ENCODE data around the gene COL5A1.

COL5A1 gene

GRCh38 chr9:134880484-134881312 is 239.1 kb downstream of the COL5A1 start, which contains the start of gene FCN2:
FCN2 (plus strand) TSS chr9:134880810; CDS start chr9:134880822, 12 bp downstream.
- DNase-seq (ENCODE audit: low spot score) = no peak

- DNase-seq (ENCODE audit: low spot score) = no peak
Observed at GRCh38 chr9:134881313-134881670, 239.7 kb downstream of the COL5A1 start.

GRCh38 chr9:134882204-134882785 is 240.7 kb downstream of the COL5A1 start:
- no peak for DNase-seq (ENCODE audit: low spot score)

- DNase-seq (ENCODE audit: low spot score) = no peak
Observed at GRCh38 chr9:134883040-134883782, 241.6 kb downstream of the COL5A1 start.

GRCh38 chr9:134884492-134884891 is 242.9 kb downstream of the COL5A1 start:
- no peak for DNase-seq (ENCODE audit: low spot score)

- no peak for DNase-seq (ENCODE audit: low spot score)
Observed at GRCh38 chr9:134885001-134885678, 243.5 kb downstream of the COL5A1 start.

GRCh38 chr9:134885679-134886412 is 244.2 kb downstream of the COL5A1 start:
- no peak for DNase-seq (ENCODE audit: low spot score)

- DNase-seq (ENCODE audit: low spot score) = no peak
Observed at GRCh38 chr9:134886413-134886913, 244.9 kb downstream of the COL5A1 start.

GRCh38 chr9:134887219-134887618 is 245.6 kb downstream of the COL5A1 start:
- no peak for DNase-seq (ENCODE audit: low spot score)

GRCh38 chr9:134887686-134888602 is 246.3 kb downstream of the COL5A1 start:
- no peak for DNase-seq (ENCODE audit: low spot score)

- no peak for DNase-seq (ENCODE audit: low spot score)
Observed at GRCh38 chr9:134888603-134889190, 247.1 kb downstream of the COL5A1 start.

- no peak for DNase-seq (ENCODE audit: low spot score)
Observed at GRCh38 chr9:134889386-134890154, 248.0 kb downstream of the COL5A1 start.

GRCh38 chr9:134890155-134890495 is 248.5 kb downstream of the COL5A1 start:
- no peak for DNase-seq (ENCODE audit: low spot score)

- no peak for DNase-seq (ENCODE audit: low spot score)
Observed at GRCh38 chr9:134891053-134891452, 249.4 kb downstream of the COL5A1 start.

- no peak for DNase-seq (ENCODE audit: low spot score)
Observed at GRCh38 chr9:134891713-134892112, 250.1 kb downstream of the COL5A1 start.

GRCh38 chr9:134892221-134892620 is 250.6 kb downstream of the COL5A1 start:
- DNase-seq (ENCODE audit: low spot score) = no peak

- DNase-seq (ENCODE audit: low spot score) = no peak
Observed at GRCh38 chr9:134892820-134893420, 251.3 kb downstream of the COL5A1 start.

Data from COLO829 (cell line).